Endothelial cell of umbilical vein (primary cell): ENCODE measurements around the gene RET. TPM values are rescaled to one million over a fixed set of nuclear protein-coding genes. Genes with fewer than 3 reads are reported as not detected.

Experiments
- BruUV-seq: library from RNA; stranded (reverse); fragments of 400-500 nt; replicated peaks from 2 replicates; lab custom pipeline; 2021; lab: Mats Ljungman, UMichigan
- CTCF ChIA-PET: fragments of 300-600, 350-600 bp; sonication (Branson Sonifier 250); formaldehyde crosslinking; loops from one replicate; lab custom pipeline; 2021; ENCODE audit warnings: antibody characterized with exemption, inconsistent platforms; lab: Charles Lee
- POLR2A ChIA-PET: fragments of 300-600, 350-600 bp; sonication (Branson Sonifier 250); formaldehyde crosslinking; loops from one replicate; lab custom pipeline; 2021; ENCODE audit warnings: antibody characterized with exemption, inconsistent platforms; lab: Charles Lee
- DNase-seq: peaks from one replicate; pipeline ENCODE4 v3.0.0-alpha.2; 2011; ENCODE audit warnings: low read depth, low spot score
- FAIRE-seq: peaks from 2 replicates; lab custom pipeline; 2011; peaks lifted over from hg19 to GRCh38; lab: Jason Lieb, UNC
- H2AFZ ChIP-seq: 2 replicates; pipeline ENCODE4 v1.6.0; 2012; ENCODE audit warnings: low read depth, low read length, control low read depth, inconsistent platforms
- H3K27ac ChIP-seq: 2 replicates; pipeline ENCODE4 v1.5.1; 2011; ENCODE audit warnings: low read depth, mild to moderate bottlenecking, control low read depth, low read length, moderate library complexity; ENCODE audit not compliant: insufficient read depth
- H3K27me3 ChIP-seq, 2 experiments: 2 replicates each; pipeline versions ENCODE4 v1.6.0 to v1.6.1; 2011; ENCODE audit warnings: low read length in 2 of 2, mixed read lengths in 1 of 2; ENCODE audit not compliant: control insufficient read depth in 2 of 2, insufficient read depth in 2 of 2
- H3K36me3 ChIP-seq, 2 experiments: 2 replicates in 1 of 2; 3 replicates in 1 of 2; pipeline ENCODE4 v1.5.1; 2011; ENCODE audit warnings: low read length in 2 of 2, mild to moderate bottlenecking in 1 of 2, moderate library complexity in 1 of 2; ENCODE audit not compliant: control insufficient read depth in 2 of 2, insufficient read depth in 2 of 2; ENCODE audit errors: extremely low read depth in 1 of 2
- H3K4me1 ChIP-seq: 3 replicates; pipeline ENCODE4 v1.5.1; 2011; ENCODE audit warnings: mild to moderate bottlenecking, low read length; ENCODE audit not compliant: control insufficient read depth, insufficient read depth; ENCODE audit errors: extremely low read depth
- H3K4me2 ChIP-seq: 2 replicates; pipeline ENCODE4 v1.6.1; 2011; ENCODE audit warnings: low read length, control low read depth, mixed read lengths; ENCODE audit not compliant: insufficient read depth
- H3K4me3 ChIP-seq, 3 experiments: fragments of 200-600 bp in 1 of 3; sonication (generic), shearing (Covaris generic) in 1 of 3; replicated peaks in 1 of 3; 2 replicates each; pipeline ENCODE4 v1.5.1; 2011 to 2016; ENCODE audit warnings: control low read depth in 3 of 3, low read length in 3 of 3, mild to moderate bottlenecking in 2 of 3, inconsistent platforms in 1 of 3, low read depth in 1 of 3, moderate library complexity in 1 of 3; ENCODE audit not compliant: insufficient read depth in 1 of 3
- H3K79me2 ChIP-seq: 2 replicates; pipeline ENCODE4 v1.6.0; 2012; ENCODE audit warnings: low read length, inconsistent platforms; ENCODE audit not compliant: control insufficient read depth, insufficient read depth
- H3K9ac ChIP-seq: replicated peaks from 2 replicates; pipeline ENCODE3; 2011; ENCODE audit warnings: low read length, control low read depth; ENCODE audit not compliant: insufficient read depth; ENCODE audit errors: extremely low read depth
- H3K9me1 ChIP-seq: replicated peaks from 3 replicates; pipeline ENCODE4 v1.6.0; 2011; ENCODE audit warnings: mild to moderate bottlenecking, low read length; ENCODE audit not compliant: control insufficient read depth, insufficient read depth; ENCODE audit errors: extremely low read depth
- H3K9me3 ChIP-seq: replicated peaks from 2 replicates; pipeline ENCODE4 v1.5.1; 2012; ENCODE audit warnings: low read length, inconsistent platforms; ENCODE audit not compliant: control insufficient read depth, insufficient read depth
- H4K20me1 ChIP-seq: replicated peaks from 2 replicates; pipeline ENCODE3; 2011; ENCODE audit warnings: mild to moderate bottlenecking, low read length; ENCODE audit not compliant: control insufficient read depth, insufficient read depth; ENCODE audit errors: extremely low read depth
- EZH2 ChIP-seq: IDR thresholded peaks from 2 replicates; pipeline ENCODE4 v1.6.1; 2012; ENCODE audit warnings: borderline replicate concordance, low read depth, mild to moderate bottlenecking, moderate library complexity, low read length, inconsistent platforms; ENCODE audit not compliant: severe bottlenecking
- FOS ChIP-seq: IDR thresholded peaks from 2 replicates; pipeline ENCODE4 v1.6.1; 2011; ENCODE audit warnings: mild to moderate bottlenecking, low read length, moderate library complexity, borderline replicate concordance; ENCODE audit not compliant: insufficient read depth
- GATA2 ChIP-seq: IDR thresholded peaks from 2 replicates; pipeline ENCODE4 v1.7.0; 2011; ENCODE audit warnings: low read depth, mild to moderate bottlenecking, moderate library complexity, mixed read lengths, low read length; ENCODE audit not compliant: insufficient read length, insufficient read depth
- JUN ChIP-seq: IDR thresholded peaks from 2 replicates; pipeline ENCODE4 v1.6.1; 2011; ENCODE audit warnings: borderline replicate concordance, low read depth; ENCODE audit not compliant: insufficient read length, insufficient read depth
- MYC ChIP-seq: IDR thresholded peaks from one replicate; pipeline ENCODE4 v1.6.1; 2011; ENCODE audit warnings: mild to moderate bottlenecking, low read depth, low read length
- POLR2A ChIP-seq: IDR thresholded peaks from 2 replicates; pipeline ENCODE4 v1.6.1; 2012; ENCODE audit warnings: low read depth, mild to moderate bottlenecking, control low read depth, low read length
- POLR2AphosphoS5 ChIP-seq: IDR thresholded peaks from 2 replicates; pipeline ENCODE4 v1.6.1; 2012; ENCODE audit warnings: low read depth, mild to moderate bottlenecking, control low read depth, low read length, moderate library complexity; ENCODE audit not compliant: insufficient read depth
- dilution Hi-C: fragments of 300-500 bp; cut with MboI; formaldehyde crosslinking; loops from one replicate; pipeline ENCODE4 v1.15.0; 2019; ENCODE audit warnings: low sequenced_read_pairs; ENCODE audit not compliant: extremely low pct_ligation_motif_present
- intact Hi-C: fragments of 100-400 bp; cut with micrococcal nuclease; formaldehyde crosslinking; loops from one replicate; pipeline ENCODE4 v1.10.0; 2022
- polyA plus RNA-seq, 4 experiments: library from polyadenylated mRNA; depleted of rRNA in 3 of 4; stranded (reverse) in 3 of 4; unstranded in 1 of 4; fragments of >200 nt; gene quantifications; 2 replicates each; pipeline versions ENCODE4 v1.2.1 to v1.2.3, GENCODE V29; 2011 to 2012; ENCODE audit warnings: missing spikeins in 1 of 4
- total RNA-seq: library from RNA; stranded (reverse); gene quantifications from 2 replicates; pipeline ENCODE4 v1.2.3, GENCODE V29; 2021
- TF ChIP-seq, protein P1 (sequence below): IDR thresholded peaks from 2 replicates; pipeline ENCODE4 v1.6.1; 2011; ENCODE audit not compliant: insufficient read depth, insufficient read length
- TF ChIP-seq, protein P2 (sequence below), 2 donors: IDR thresholded peaks; 1 replicate in 1 of 2; 2 replicates in 1 of 2; pipeline ENCODE4 v1.5.1; 2011; ENCODE audit warnings: low read length in 2 of 2, mild to moderate bottlenecking in 2 of 2, moderate library complexity in 2 of 2, control low read depth in 1 of 2, inconsistent platforms in 1 of 2, low read depth in 1 of 2; ENCODE audit not compliant: insufficient read depth in 1 of 2; ENCODE audit errors: extremely low read depth in 1 of 2

Gene RET
- total and polyA plus RNA-seq, 2 donors (not counting 3 experiments of a cell fraction or from before 2014, with no cell fraction given): 0.04 to 0.22 TPM

DNA sequence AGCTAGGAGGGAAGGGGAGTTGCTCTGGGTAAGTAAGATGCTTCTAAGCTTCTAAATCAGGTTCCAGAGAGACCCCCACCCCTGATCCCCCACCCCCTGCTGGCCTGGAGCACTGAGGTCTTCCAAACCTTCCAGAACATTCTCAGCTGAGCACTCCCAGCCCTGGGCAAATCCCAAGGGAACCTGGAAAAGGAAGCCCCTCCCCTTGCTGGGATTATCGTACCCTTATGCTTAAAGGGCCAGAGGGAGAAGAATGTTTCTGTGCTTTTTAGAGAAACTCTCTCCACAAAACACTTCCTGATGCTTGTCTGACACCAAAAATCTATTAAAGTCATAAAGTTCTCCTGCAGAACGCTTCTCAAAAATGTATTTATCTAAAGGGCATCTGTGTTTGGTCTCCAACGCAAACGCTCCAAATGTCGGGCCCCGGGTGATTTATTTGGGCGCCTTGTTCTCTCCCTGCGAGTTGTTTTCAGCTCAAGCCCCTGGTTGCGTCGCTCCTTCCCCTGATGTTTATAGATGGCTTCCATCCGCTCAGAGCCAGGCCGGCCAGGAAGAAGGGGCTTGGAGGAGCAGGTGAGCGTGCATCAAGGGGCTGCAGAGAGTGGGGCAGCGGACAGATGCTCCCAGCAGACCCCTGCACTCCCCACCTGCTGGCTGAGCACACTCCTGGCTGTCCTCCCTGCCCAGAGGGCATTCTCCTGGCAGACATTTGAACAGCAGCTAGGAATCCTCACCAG is 8.2 kb upstream of the RET start:
- POLR2A ChIA-PET: no interaction called here

More for the DNA sequence above, 8.2 kb upstream of the RET start:
- H3K36me3 ChIP-seq: no peaks in the 10 kb centered on the region
- H3K4me1 ChIP-seq: no peaks in the 10 kb centered on the region
- H3K9me3 ChIP-seq: no peaks in the 10 kb centered on the region
- no peak overlapping the region for H3K4me2 ChIP-seq
- H3K9ac ChIP-seq: no peak overlapping the region
- dilution Hi-C loops (no loop called here), intact Hi-C loops (no loop called here)
- no peak for DNase-seq
- no peak overlapping the region for H3K4me3 ChIP-seq
- H2AFZ ChIP-seq: no peak overlapping the region
- H3K9me1 ChIP-seq: no peaks in the 10 kb centered on the region
- H4K20me1 ChIP-seq: no peaks in the 10 kb centered on the region
- H3K79me2 ChIP-seq: no peaks in the 10 kb centered on the region
- CTCF ChIA-PET: no interaction called here
- FAIRE-seq: no peak
- TF ChIP-seq, protein P1, sequence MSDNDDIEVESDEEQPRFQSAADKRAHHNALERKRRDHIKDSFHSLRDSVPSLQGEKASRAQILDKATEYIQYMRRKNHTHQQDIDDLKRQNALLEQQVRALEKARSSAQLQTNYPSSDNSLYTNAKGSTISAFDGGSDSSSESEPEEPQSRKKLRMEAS: no peak
- TF ChIP-seq POLR2AphosphoS5 (no peak), GATA2 (no peak), MYC (no peak), FOS (no peak), POLR2A (no peak), EZH2 (no peak), JUN (no peak)
- TF ChIP-seq, protein P2, sequence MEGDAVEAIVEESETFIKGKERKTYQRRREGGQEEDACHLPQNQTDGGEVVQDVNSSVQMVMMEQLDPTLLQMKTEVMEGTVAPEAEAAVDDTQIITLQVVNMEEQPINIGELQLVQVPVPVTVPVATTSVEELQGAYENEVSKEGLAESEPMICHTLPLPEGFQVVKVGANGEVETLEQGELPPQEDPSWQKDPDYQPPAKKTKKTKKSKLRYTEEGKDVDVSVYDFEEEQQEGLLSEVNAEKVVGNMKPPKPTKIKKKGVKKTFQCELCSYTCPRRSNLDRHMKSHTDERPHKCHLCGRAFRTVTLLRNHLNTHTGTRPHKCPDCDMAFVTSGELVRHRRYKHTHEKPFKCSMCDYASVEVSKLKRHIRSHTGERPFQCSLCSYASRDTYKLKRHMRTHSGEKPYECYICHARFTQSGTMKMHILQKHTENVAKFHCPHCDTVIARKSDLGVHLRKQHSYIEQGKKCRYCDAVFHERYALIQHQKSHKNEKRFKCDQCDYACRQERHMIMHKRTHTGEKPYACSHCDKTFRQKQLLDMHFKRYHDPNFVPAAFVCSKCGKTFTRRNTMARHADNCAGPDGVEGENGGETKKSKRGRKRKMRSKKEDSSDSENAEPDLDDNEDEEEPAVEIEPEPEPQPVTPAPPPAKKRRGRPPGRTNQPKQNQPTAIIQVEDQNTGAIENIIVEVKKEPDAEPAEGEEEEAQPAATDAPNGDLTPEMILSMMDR (IDR thresholded peaks at IDR 0.05; ENCODE audit: extremely low read depth in 1 of 2, insufficient read depth in 1 of 2, low read depth in 1 of 2, low read length in 2 of 2): no peak
- H3K27me3 ChIP-seq: no peaks in the 10 kb centered on the region
- no TSS peak for BruUV-seq
- no peak overlapping the region for H3K27ac ChIP-seq
